ENCODE results near the gene TRIM17.

TRIM17 gene

GRCh38 chr1:228420968-228421826 is 4.5 kb upstream of the TRIM17 start:
- FAIRE-seq: no peak
- no peak for DNase-seq (ENCODE audit: insufficient read length, low spot score)

- no peak for DNase-seq (ENCODE audit: insufficient read length, low spot score)
- FAIRE-seq: no peak
These were observed 982 bp upstream of the TRIM17 start for GRCh38 chr1:228417483-228418203.

GRCh38 chr1:228417061-228417460 is 400 bp upstream of the TRIM17 start:
- no peak for DNase-seq (ENCODE audit: insufficient read length, low spot score)
- no peak for FAIRE-seq

- DNase-seq (ENCODE audit: insufficient read length, low spot score): no peak
- FAIRE-seq: no peak
These were observed 826 bp downstream of the TRIM17 start for GRCh38 chr1:228415853-228416216.

- DNase-seq (ENCODE audit: insufficient read length, low spot score) (no peak), FAIRE-seq (no peak)
These were observed 1.4 kb downstream of the TRIM17 start for GRCh38 chr1:228415221-228415620.

- DNase-seq (ENCODE audit: insufficient read length, low spot score): no peak
- no peak for FAIRE-seq
These were observed 2.0 kb downstream of the TRIM17 start for GRCh38 chr1:228414511-228415211.

- DNase-seq (ENCODE audit: insufficient read length, low spot score) (no peak), FAIRE-seq (no peak)
These were observed 3.2 kb downstream of the TRIM17 start for GRCh38 chr1:228413241-228414010.

- no peak for FAIRE-seq
- no peak for DNase-seq (ENCODE audit: insufficient read length, low spot score)
These were observed 4.9 kb downstream of the TRIM17 start for GRCh38 chr1:228411548-228412430.

- FAIRE-seq (no peak), DNase-seq (ENCODE audit: insufficient read length, low spot score) (no peak)
These were observed 5.5 kb downstream of the TRIM17 start for GRCh38 chr1:228411121-228411520.

- FAIRE-seq: no peak
- no peak for DNase-seq (ENCODE audit: insufficient read length, low spot score)
These were observed 6.0 kb downstream of the TRIM17 start for GRCh38 chr1:228410671-228411070.

GRCh38 chr1:228410015-228410414 is 6.6 kb downstream of the TRIM17 start:
- DNase-seq (ENCODE audit: insufficient read length, low spot score) (no peak), FAIRE-seq (no peak)

GRCh38 chr1:228408869-228409805 is 7.5 kb downstream of the TRIM17 start:
- no peak for FAIRE-seq
- DNase-seq (ENCODE audit: insufficient read length, low spot score): no peak

GRCh38 chr1:228408041-228408868 is 8.4 kb downstream of the TRIM17 start:
- FAIRE-seq (no peak), DNase-seq (ENCODE audit: insufficient read length, low spot score) (no peak)

GRCh38 chr1:228407106-228408040 is 9.3 kb downstream of the TRIM17 start:
- no peak for DNase-seq (ENCODE audit: insufficient read length, low spot score)
- FAIRE-seq: no peak

- FAIRE-seq (no peak), DNase-seq (ENCODE audit: insufficient read length, low spot score) (no peak)
These were observed 10.8 kb downstream of the TRIM17 start for GRCh38 chr1:228405979-228406228.

- DNase-seq (ENCODE audit: insufficient read length, low spot score): no peak
These were observed 11.3 kb downstream of the TRIM17 start for GRCh38 chr1:228405200-228405978.

More at GRCh38 chr1:228405200-228405978, 11.3 kb downstream of the TRIM17 start:
- FAIRE-seq: no peak

Measured in GM19239 (cell line).